HG03135 (cell line): ENCODE measurements around the gene FABP7.

Source experiments
- ATAC-seq: cut with Tn5 transposase; IDR thresholded peaks from one replicate; pipeline ENCODE4 v1.9.1; 2021; ENCODE audit warnings: mild to moderate bottlenecking, moderate library complexity; ENCODE audit not compliant: unreplicated experiment

FABP7 gene

DNA sequence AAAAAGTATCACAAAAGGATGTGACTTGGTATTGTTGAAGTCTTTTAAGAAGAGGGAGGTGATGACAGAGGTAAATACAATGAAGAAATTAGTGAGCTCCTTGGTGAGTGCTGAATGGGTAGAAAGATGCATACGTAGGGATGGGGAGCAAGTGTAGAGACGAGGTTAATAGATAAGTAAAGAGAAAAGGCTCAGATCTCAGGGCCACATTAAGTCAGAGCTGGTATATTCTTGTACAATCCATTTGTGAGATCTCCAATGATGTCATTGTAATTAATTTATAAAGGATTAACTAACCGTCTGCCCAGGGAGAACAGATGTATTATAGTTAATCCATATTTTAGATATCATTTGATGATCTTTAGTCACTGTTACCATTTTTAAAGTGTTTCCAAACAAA, 52.9 kb downstream of the FABP7 start:
- ATAC-seq: no peak

- ATAC-seq: no peak
Measured at GRCh38 chr6:122833021-122833491, 53.5 kb downstream of the FABP7 start.
